Mammary epithelial cell (primary cell): ENCODE measurements around the gene TRIL.

Source experiments
- CTCF ChIP-seq, 2 donors: IDR thresholded peaks in 1 of 2; conservative IDR thresholded peaks in 1 of 2; 2 replicates each; pipeline ENCODE4 v1.5.1; 2011 to 2012; ENCODE audit warnings: inconsistent platforms in 2 of 2, low read length in 2 of 2, mild to moderate bottlenecking in 2 of 2, control low read depth in 1 of 2, low read depth in 1 of 2; ENCODE audit not compliant: insufficient read depth in 1 of 2; ENCODE audit errors: extremely low read depth in 1 of 2
- EZH2 ChIP-seq: IDR thresholded peaks from 2 replicates; pipeline ENCODE4 v1.6.1; 2012; ENCODE audit warnings: low read length, inconsistent platforms, borderline replicate concordance

DNA sequence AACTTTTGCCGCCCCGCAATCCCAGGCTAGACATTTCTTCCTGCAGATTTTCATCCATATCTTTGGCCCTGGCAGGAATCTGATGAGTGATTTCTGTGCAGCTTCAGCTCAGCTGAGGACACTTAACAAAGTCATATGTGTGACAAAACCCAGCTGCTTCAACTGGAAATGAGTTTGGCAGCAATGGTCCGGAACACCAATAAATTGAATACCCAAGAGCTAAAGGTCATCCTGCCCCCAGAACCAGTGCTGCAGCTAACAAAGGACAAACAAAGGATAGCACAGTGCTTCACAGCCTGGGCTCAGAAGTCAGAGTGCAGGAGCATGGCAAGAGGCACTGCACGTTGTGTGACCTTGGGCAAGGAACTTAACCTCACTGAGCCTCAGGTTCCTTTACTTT, 40.0 kb upstream of the TRIL start:
- no peak for TF ChIP-seq CTCF (conservative IDR thresholded peaks at IDR 0.05 in 1 of 2, IDR thresholded peaks at IDR 0.05 in 1 of 2; ENCODE audit: extremely low read depth in 1 of 2, insufficient read depth in 1 of 2, low read depth in 1 of 2, low read length in 2 of 2)
- no peak for TF ChIP-seq EZH2
